Upper lobe of left lung (tissue), 4 donors: ENCODE data around the gene NRIP3.
"Not testable (repeated sequence)": the region's sequence is repeated elsewhere in the genome, so short reads cannot be mapped to it uniquely, and the experiment has no call there.

Experiments
- POLR2A ChIP-seq, 4 donors: fragments of 450-650 bp; IDR thresholded peaks; one replicate each; pipeline ENCODE4 v1.5.1; 2016 to 2017; ENCODE audit warnings: antibody characterized with exemption in 4 of 4, mild to moderate bottlenecking in 2 of 4
- TF ChIP-seq, protein P1 (sequence below), 6 experiments: fragments of 450-650 bp in 4 of 6; fragments of 200-600 bp in 2 of 6; sonication (generic) in 2 of 6; IDR thresholded peaks; one replicate each; pipeline ENCODE4 v1.5.1; 2016 to 2019; ENCODE audit warnings: antibody characterized with exemption in 6 of 6

DNA sequence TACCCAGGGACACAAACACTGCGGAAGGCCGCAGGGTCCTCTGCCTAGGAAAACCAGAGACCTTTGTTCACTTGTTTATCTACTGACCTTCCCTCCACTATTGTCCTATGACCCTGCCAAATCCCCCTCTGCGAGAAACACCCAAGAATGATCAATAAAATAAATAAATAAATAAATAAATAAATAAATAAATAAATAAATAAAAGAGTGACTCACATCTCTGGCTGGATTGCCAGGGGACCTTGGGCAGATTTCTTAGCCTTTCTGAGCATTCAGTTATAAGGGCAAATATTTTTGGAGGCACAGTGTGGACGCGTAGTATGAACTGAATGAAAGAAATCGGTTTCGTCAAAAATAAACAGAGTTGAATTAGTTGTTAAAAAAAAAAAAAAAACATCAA is 24.4 kb downstream of the NRIP3 start:
- TF ChIP-seq, protein P1, sequence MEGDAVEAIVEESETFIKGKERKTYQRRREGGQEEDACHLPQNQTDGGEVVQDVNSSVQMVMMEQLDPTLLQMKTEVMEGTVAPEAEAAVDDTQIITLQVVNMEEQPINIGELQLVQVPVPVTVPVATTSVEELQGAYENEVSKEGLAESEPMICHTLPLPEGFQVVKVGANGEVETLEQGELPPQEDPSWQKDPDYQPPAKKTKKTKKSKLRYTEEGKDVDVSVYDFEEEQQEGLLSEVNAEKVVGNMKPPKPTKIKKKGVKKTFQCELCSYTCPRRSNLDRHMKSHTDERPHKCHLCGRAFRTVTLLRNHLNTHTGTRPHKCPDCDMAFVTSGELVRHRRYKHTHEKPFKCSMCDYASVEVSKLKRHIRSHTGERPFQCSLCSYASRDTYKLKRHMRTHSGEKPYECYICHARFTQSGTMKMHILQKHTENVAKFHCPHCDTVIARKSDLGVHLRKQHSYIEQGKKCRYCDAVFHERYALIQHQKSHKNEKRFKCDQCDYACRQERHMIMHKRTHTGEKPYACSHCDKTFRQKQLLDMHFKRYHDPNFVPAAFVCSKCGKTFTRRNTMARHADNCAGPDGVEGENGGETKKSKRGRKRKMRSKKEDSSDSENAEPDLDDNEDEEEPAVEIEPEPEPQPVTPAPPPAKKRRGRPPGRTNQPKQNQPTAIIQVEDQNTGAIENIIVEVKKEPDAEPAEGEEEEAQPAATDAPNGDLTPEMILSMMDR (IDR thresholded peaks at IDR 0.05): not testable (repeated sequence)
- not testable (repeated sequence) for TF ChIP-seq POLR2A (IDR thresholded peaks at IDR 0.05)
